GM13977 (cell line): ENCODE results near the gene TEX54.

ENCODE experiments used
- DNase-seq: peaks from one replicate; pipeline ENCODE4 v3.0.0; 2012; ENCODE audit warnings: low spot score
- CTCF ChIP-seq: IDR thresholded peaks from 2 replicates; pipeline ENCODE4 v1.5.1; 2012; ENCODE audit warnings: mild to moderate bottlenecking, control low read depth; ENCODE audit not compliant: insufficient read depth; ENCODE audit errors: extremely low read depth, missing control alignments
- in situ Hi-C: fragments of 300-500 bp; cut with MboI; formaldehyde crosslinking; loops from one replicate; pipeline ENCODE4 v1.12.0; 2022; ENCODE audit warnings: low sequenced_read_pairs, low pct_unique_long_range_greater_than_20kb, mixed read lengths, inconsistent platforms; ENCODE audit not compliant: unreplicated experiment

TEX54 gene

GRCh38 chr11:62792202-62792575 lies 40.5 kb downstream of the TEX54 start:
- DNase-seq, result no peak
- no peak for TF ChIP-seq CTCF
- in situ Hi-C loops, result no loop called here

- no peak for TF ChIP-seq CTCF
- DNase-seq, result peak; percentile 92
- in situ Hi-C loops, result no loop called here
Observed at GRCh38 chr11:62791501-62792201, 41.0 kb downstream of the TEX54 start, which contains the start of gene TMEM223. TSS of gene TMEM223 (minus strand) at chr11:62792006. CDS start at chr11:62791994, 12 bp downstream.

- no peak for DNase-seq
- TF ChIP-seq CTCF, result no peak
- in situ Hi-C loops, result no loop called here
Observed at GRCh38 chr11:62789576-62789975, 43.1 kb downstream of the TEX54 start.

GRCh38 chr11:62788991-62789390 lies 43.6 kb downstream of the TEX54 start:
- no peak for TF ChIP-seq CTCF
- in situ Hi-C loops, result no loop called here
- no peak for DNase-seq

GRCh38 chr11:62787005-62787759 lies 45.5 kb downstream of the TEX54 start, which contains the start of gene TMEM179B:
TSS of gene TMEM179B (plus strand) at chr11:62787402. CDS start at chr11:62787432, 30 bp downstream.
- in situ Hi-C loops, result no loop called here
- peak; percentile 98 for DNase-seq
- peak; percentile 68 for TF ChIP-seq CTCF

GRCh38 chr11:62786318-62787004 lies 46.2 kb downstream of the TEX54 start:
- peak; percentile 94 for DNase-seq
- in situ Hi-C loops, result no loop called here
- peak; percentile 99 for TF ChIP-seq CTCF
